ENCODE data around the gene CENPF. TPM values are rescaled to one million over a fixed set of nuclear protein-coding genes. Genes with fewer than 3 reads are reported as not detected.
A peak's percentile ranks its signal among the peaks of the same experiment; 100 is the strongest.

Gene CENPF
- total and polyA plus RNA-seq, 9 of the 15 experiments (the other 6 are each of a cell fraction or from before 2014, with no cell fraction given): 50.6 to 180 (median 98.3) TPM

DNA sequence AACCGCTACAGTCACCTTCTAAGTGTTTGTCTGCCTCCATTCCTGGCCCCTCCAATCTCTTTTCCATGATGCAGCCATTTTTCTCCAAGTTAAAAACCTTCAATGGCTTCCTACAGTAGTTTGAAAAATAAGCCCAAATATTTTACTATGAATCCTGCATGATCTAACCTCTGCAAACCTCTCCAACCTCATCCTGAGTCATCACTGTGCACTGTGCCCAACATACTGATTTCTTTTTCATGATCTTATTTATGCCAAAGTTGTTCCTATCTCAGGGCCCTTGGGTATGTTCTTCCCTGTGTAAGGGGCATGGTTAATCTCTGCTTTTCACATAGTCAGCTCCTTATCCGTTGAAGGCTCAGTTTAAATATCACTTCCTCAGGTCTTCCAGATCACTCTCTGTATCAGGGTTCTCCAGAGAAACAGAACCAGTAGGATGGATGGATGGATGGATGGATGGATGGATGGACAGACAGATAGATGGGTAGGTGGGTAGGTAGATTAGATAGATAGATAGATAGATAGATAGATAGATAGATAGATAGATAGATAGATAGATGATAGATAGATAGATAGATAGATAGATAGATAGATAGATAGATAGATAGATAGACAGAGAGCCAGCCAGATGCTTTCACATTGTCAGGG lies 33.5 kb upstream of the CENPF start:
- CTCF ChIA-PET (ENCODE audit: low intra/inter-chr PET ratio): no interaction called here
- no peak for FAIRE-seq

DNA sequence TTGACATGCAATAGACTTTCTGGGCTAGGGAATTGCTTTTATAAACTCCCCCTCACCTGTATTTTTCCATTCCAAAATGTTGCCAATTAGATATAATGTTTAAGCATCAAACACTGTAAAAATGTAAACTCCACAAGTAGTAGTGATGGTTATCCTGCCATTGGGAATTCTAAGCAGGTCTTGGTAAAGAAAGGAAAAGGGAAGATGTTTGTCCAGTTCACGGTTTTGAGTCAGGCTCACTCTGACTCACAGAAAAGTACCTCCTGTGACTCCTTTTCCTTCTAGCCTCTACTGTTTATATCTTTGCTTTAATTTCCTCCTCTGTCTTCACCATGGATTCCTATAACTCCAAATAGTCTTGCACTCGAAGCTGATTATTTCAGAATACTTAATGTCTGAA lies 32.6 kb upstream of the CENPF start:
- no peak for DNase-seq (ENCODE audit: extremely low read depth in 1 of 4, low spot score in 3 of 4)
- Histone ChIP-seq H3K27ac (ENCODE audit: extremely low read depth, low read depth, low read length) (no peak overlapping the region), H3K79me2 (ENCODE audit: control insufficient read depth, insufficient read depth, low read length) (no peaks in the 10 kb centered on the region), H2AFZ (ENCODE audit: low read depth, low read length) (no peak overlapping the region), H4K20me1 (replicated peaks; ENCODE audit: control insufficient read depth, insufficient read depth, low read length) (no peaks in the 10 kb centered on the region), H3K9me3 (replicated peaks; ENCODE audit: control insufficient read depth, insufficient read depth, low read depth, low read length) (no peaks in the 10 kb centered on the region), H3K9ac (ENCODE audit: insufficient read depth in 1 of 2, low read depth in 2 of 2, low read length in 2 of 2) (no peak overlapping the region), H3K36me3 (ENCODE audit: control insufficient read depth, insufficient read depth, low read length) (no peaks in the 10 kb centered on the region), H3K4me1 (replicated peaks in 1 of 2; ENCODE audit: control insufficient read depth in 2 of 2, insufficient read depth in 2 of 2, low read length in 2 of 2) (no peaks in the 10 kb centered on the region), H3K9me1 (ENCODE audit: control insufficient read depth, insufficient read depth, low read length) (no peaks in the 10 kb centered on the region), H3K4me2 (ENCODE audit: insufficient read depth, low read length) (no peak overlapping the region), H3K27me3 (ENCODE audit: control insufficient read depth in 2 of 2, insufficient read depth in 2 of 2, low read length in 2 of 2) (no peaks in the 10 kb centered on the region), H3K4me3 (no peak overlapping the region)
- 0% methylated on average over 2 of the region's 2 CpGs for WGBS (ENCODE audit: insufficient coverage, low coverage, missing lambda C conversion rate)
- FAIRE-seq: no peak
- CTCF ChIA-PET (ENCODE audit: low intra/inter-chr PET ratio): interaction anchor here (0.6 kb wide), 1 partner anchor 11 kb away, joined by 3 read pairs; no protein-coding TSS in a partner anchor
- no TSS peak for BruUV-seq (replicated peaks)
- in situ Hi-C loops (cut with MboI) (no loop called here), intact Hi-C loops (cut with micrococcal nuclease) (no loop called here)
- TF ChIP-seq XRCC3 (IDR thresholded peaks at IDR 0.05): no peak
- no peak for TF ChIP-seq ELF2 (CRISPR knock-in tag; IDR thresholded peaks at IDR 0.05)
- no peak for TF ChIP-seq NBN (IDR thresholded peaks at IDR 0.05; ENCODE audit: low read depth)
- TF ChIP-seq MTA3 (IDR thresholded peaks at IDR 0.05; ENCODE audit: borderline replicate concordance): no peak
- TF ChIP-seq KDM2B (CRISPR knock-in tag; IDR thresholded peaks at IDR 0.05): no peak
- no peak for TF ChIP-seq BRCA1 (IDR thresholded peaks at IDR 0.05)
- TF ChIP-seq BRCA1 (CRISPR knock-in tag; IDR thresholded peaks at IDR 0.05): no peak
- POLR2A ChIA-PET: no interaction called here
- no peak for ATAC-seq

More for the DNA sequence above, 33.5 kb upstream of the CENPF start:
- Histone ChIP-seq H4K20me1 (replicated peaks; ENCODE audit: control insufficient read depth, insufficient read depth, low read length) (no peaks in the 10 kb centered on the region), H3K79me2 (ENCODE audit: control insufficient read depth, insufficient read depth, low read length) (no peaks in the 10 kb centered on the region), H3K4me1 (replicated peaks in 1 of 2; ENCODE audit: control insufficient read depth in 2 of 2, insufficient read depth in 2 of 2, low read length in 2 of 2) (no peaks in the 10 kb centered on the region), H3K27ac (ENCODE audit: extremely low read depth, low read depth, low read length) (no peak overlapping the region), H3K9ac (ENCODE audit: insufficient read depth in 1 of 2, low read depth in 2 of 2, low read length in 2 of 2) (no peak overlapping the region), H3K36me3 (ENCODE audit: control insufficient read depth, insufficient read depth, low read length) (no peaks in the 10 kb centered on the region), H3K4me2 (ENCODE audit: insufficient read depth, low read length) (no peak overlapping the region), H2AFZ (ENCODE audit: low read depth, low read length) (no peak overlapping the region), H3K9me3 (replicated peaks; ENCODE audit: control insufficient read depth, insufficient read depth, low read depth, low read length) (no peaks in the 10 kb centered on the region), H3K27me3 (ENCODE audit: control insufficient read depth in 2 of 2, insufficient read depth in 2 of 2, low read length in 2 of 2) (no peaks in the 10 kb centered on the region), H3K9me1 (ENCODE audit: control insufficient read depth, insufficient read depth, low read length) (no peaks in the 10 kb centered on the region), H3K4me3 (no peak overlapping the region)
- ATAC-seq (no peak), DNase-seq (ENCODE audit: extremely low read depth in 1 of 4, low spot score in 3 of 4) (no peak)
- TF ChIP-seq DACH1 (IDR thresholded peaks at IDR 0.05; ENCODE audit: partially characterized antibody): peak; percentile 72
- TF ChIP-seq MCM5 (IDR thresholded peaks at IDR 0.05; ENCODE audit: low read depth): no peak
- TF ChIP-seq CBFA2T3 (IDR thresholded peaks at IDR 0.05): no peak
- POLR2A ChIA-PET: interaction anchor here (1.7 kb wide), 1 partner anchor 16 kb away, joined by 3 read pairs; no protein-coding TSS in a partner anchor
- intact Hi-C loops (cut with micrococcal nuclease): no loop called here
- in situ Hi-C loops (cut with MboI): no loop called here
- 0% methylated on average over 2 of the region's 2 CpGs for WGBS (ENCODE audit: insufficient coverage, low coverage, missing lambda C conversion rate)
- no TSS peak for BruUV-seq (replicated peaks)
